Activated CD4-positive, alpha-beta T cell treated with anti-CD3 and anti-CD28 coated beads, Interleukin-2, amount 10 ng/mL, durations not matched to agents 7 days and 5 days (primary cell): ENCODE data around the gene ERICH6. TPM values are rescaled to one million over a fixed set of nuclear protein-coding genes. Genes with fewer than 3 reads are reported as not detected.
A peak's percentile ranks its signal among the peaks of the same experiment; 100 is the strongest.

Source experiments
- CTCF ChIA-PET: fragments of 350-600 bp; sonication (Branson Sonifier 250); formaldehyde crosslinking; loops from one replicate; lab custom pipeline; 2021; ENCODE audit warnings: antibody characterized with exemption; lab: Charles Lee
- POLR2A ChIA-PET: fragments of 350-600 bp; sonication (Branson Sonifier 250); formaldehyde crosslinking; loops from one replicate; lab custom pipeline; 2021; ENCODE audit warnings: antibody characterized with exemption; lab: Charles Lee
- DNase-seq: peaks from one replicate; pipeline ENCODE4 v3.0.0-alpha.2; 2020
- H3K27ac Mint-ChIP-seq: one replicate; pipeline ENCODE4 v1.8.0; 2021; ENCODE audit warnings: mild to moderate bottlenecking, moderate library complexity, mixed read lengths
- H3K27me3 Mint-ChIP-seq: one replicate; pipeline ENCODE4 v1.8.0; 2021; ENCODE audit warnings: mixed read lengths
- H3K36me3 Mint-ChIP-seq: one replicate; pipeline ENCODE4 v1.8.0; 2021; ENCODE audit warnings: low read depth, mixed read lengths
- H3K4me1 Mint-ChIP-seq: one replicate; pipeline ENCODE4 v1.8.0; 2021; ENCODE audit warnings: mixed read lengths
- H3K4me3 Mint-ChIP-seq: one replicate; pipeline ENCODE4 v1.8.0; 2021; ENCODE audit warnings: mild to moderate bottlenecking, moderate library complexity, mixed read lengths
- H3K9me3 Mint-ChIP-seq: one replicate; pipeline ENCODE4 v1.8.0; 2021; ENCODE audit warnings: mixed read lengths
- total RNA-seq, 2 experiments: library from RNA; stranded (reverse); gene quantifications; one replicate each; pipeline ENCODE4 v1.2.3, GENCODE V29; 2021

ERICH6 gene
- total RNA-seq, 2 experiments from 2014 or later = 0.50 to 0.81 TPM

GRCh38 chr3:150733936-150734794, 30.4 kb upstream of the ERICH6 start:
- H3K36me3 Mint-ChIP-seq = no peaks in the 10 kb centered on the region
- no peak overlapping the region for H3K27ac Mint-ChIP-seq
- no peak overlapping the region for H3K4me3 Mint-ChIP-seq
- no peaks in the 10 kb centered on the region for H3K27me3 Mint-ChIP-seq
- no peaks in the 10 kb centered on the region for H3K9me3 Mint-ChIP-seq
- DNase-seq = no peak
- ChIA-PET CTCF (interaction anchor here (1.1 kb wide), 1 partner anchor 24 kb away, joined by 3 read pairs; no protein-coding TSS in a partner anchor), POLR2A (no interaction called here)
- H3K4me1 Mint-ChIP-seq = peaks cover 21% of the 10 kb centered on the region

GRCh38 chr3:150733373-150733935, 29.7 kb upstream of the ERICH6 start:
- Mint-ChIP-seq H3K27ac (no peak overlapping the region), H3K4me1 (peaks cover 16% of the 10 kb centered on the region), H3K27me3 (no peaks in the 10 kb centered on the region), H3K4me3 (no peak overlapping the region), H3K36me3 (no peaks in the 10 kb centered on the region), H3K9me3 (no peaks in the 10 kb centered on the region)
- POLR2A ChIA-PET = no interaction called here
- DNase-seq = no peak
- CTCF ChIA-PET = no interaction called here

GRCh38 chr3:150729682-150730360, 26.1 kb upstream of the ERICH6 start:
- no peaks in the 10 kb centered on the region for H3K9me3 Mint-ChIP-seq
- H3K36me3 Mint-ChIP-seq = no peaks in the 10 kb centered on the region
- peaks cover 4% of the 10 kb centered on the region for H3K4me1 Mint-ChIP-seq
- DNase-seq = no peak
- ChIA-PET CTCF (interaction anchor here (0.6 to 1.6 kb wide), 2 partner anchors 34 to 58 kb away, joined by 3 to 6 read pairs; no protein-coding TSS in a partner anchor), POLR2A (no interaction called here)
- no peaks in the 10 kb centered on the region for H3K27me3 Mint-ChIP-seq
- H3K27ac Mint-ChIP-seq = no peak overlapping the region
- H3K4me3 Mint-ChIP-seq = no peak overlapping the region

GRCh38 chr3:150727653-150728502, 24.2 kb upstream of the ERICH6 start:
- ChIA-PET POLR2A (no interaction called here), CTCF (interaction anchor here (0.8 to 2.2 kb wide), 6 partner anchors 8 to 421 kb away, joined by 3 to 6 read pairs (median 3); no protein-coding TSS in a partner anchor)
- Mint-ChIP-seq H3K4me3 (no peak overlapping the region), H3K36me3 (no peaks in the 10 kb centered on the region), H3K27me3 (no peaks in the 10 kb centered on the region), H3K9me3 (no peaks in the 10 kb centered on the region), H3K4me1 (peaks cover 15% of the 10 kb centered on the region), H3K27ac (no peak overlapping the region)
- no peak for DNase-seq

- ChIA-PET POLR2A (no interaction called here), CTCF (no interaction called here)
- Mint-ChIP-seq H3K4me3 (no peak overlapping the region), H3K9me3 (no peaks in the 10 kb centered on the region), H3K36me3 (no peaks in the 10 kb centered on the region), H3K27ac (no peak overlapping the region), H3K27me3 (no peaks in the 10 kb centered on the region), H3K4me1 (peaks cover 26% of the 10 kb centered on the region)
- DNase-seq = no peak
Observed at GRCh38 chr3:150725548-150725947, 21.8 kb upstream of the ERICH6 start.

GRCh38 chr3:150723946-150724345, 20.2 kb upstream of the ERICH6 start:
- peaks cover 30% of the 10 kb centered on the region for H3K4me1 Mint-ChIP-seq
- CTCF ChIA-PET = no interaction called here
- no peaks in the 10 kb centered on the region for H3K27me3 Mint-ChIP-seq
- no peaks in the 10 kb centered on the region for H3K9me3 Mint-ChIP-seq
- POLR2A ChIA-PET = interaction anchor here (1.2 kb wide), 1 partner anchor 39 kb away, joined by 3 read pairs; the partner anchor contains the start of gene SIAH2
- DNase-seq = no peak
- H3K36me3 Mint-ChIP-seq = no peaks in the 10 kb centered on the region
- H3K27ac Mint-ChIP-seq = no peak overlapping the region
- H3K4me3 Mint-ChIP-seq = no peak overlapping the region

GRCh38 chr3:150722267-150722666, 18.5 kb upstream of the ERICH6 start:
- no peaks in the 10 kb centered on the region for H3K27me3 Mint-ChIP-seq
- CTCF ChIA-PET = interaction anchor here (1.9 to 2.5 kb wide), 3 partner anchors 14 to 143 kb away, joined by 5 to 10 read pairs (median 7); no protein-coding TSS in a partner anchor
- POLR2A ChIA-PET = no interaction called here
- no peaks in the 10 kb centered on the region for H3K36me3 Mint-ChIP-seq
- H3K4me3 Mint-ChIP-seq = no peak overlapping the region
- H3K4me1 Mint-ChIP-seq = peaks cover 29% of the 10 kb centered on the region
- no peaks in the 10 kb centered on the region for H3K9me3 Mint-ChIP-seq
- no peak overlapping the region for H3K27ac Mint-ChIP-seq
- no peak for DNase-seq

GRCh38 chr3:150721285-150722130, 17.8 kb upstream of the ERICH6 start:
- Mint-ChIP-seq H3K36me3 (no peaks in the 10 kb centered on the region), H3K4me3 (no peak overlapping the region), H3K27me3 (no peaks in the 10 kb centered on the region), H3K4me1 (peaks cover 29% of the 10 kb centered on the region), H3K9me3 (no peaks in the 10 kb centered on the region), H3K27ac (no peak overlapping the region)
- peak; percentile 42 for DNase-seq
- ChIA-PET POLR2A (no interaction called here), CTCF (interaction anchor here (0.5 to 2.5 kb wide), 8 partner anchors 14 to 430 kb away, joined by 3 to 10 read pairs (median 4); partner anchors contain the start of gene ERICH6)

- ChIA-PET POLR2A (no interaction called here), CTCF (interaction anchor here (1.4 to 2.5 kb wide), 5 partner anchors 13 to 157 kb away, joined by 3 to 10 read pairs (median 7); partner anchors contain the start of gene ERICH6)
- H3K36me3 Mint-ChIP-seq = no peaks in the 10 kb centered on the region
- no peak overlapping the region for H3K27ac Mint-ChIP-seq
- no peak overlapping the region for H3K4me3 Mint-ChIP-seq
- H3K27me3 Mint-ChIP-seq = no peaks in the 10 kb centered on the region
- no peaks in the 10 kb centered on the region for H3K9me3 Mint-ChIP-seq
- no peak for DNase-seq
- peaks cover 29% of the 10 kb centered on the region for H3K4me1 Mint-ChIP-seq
Observed at GRCh38 chr3:150720444-150720843, 16.7 kb upstream of the ERICH6 start.

- peaks cover 37% of the 10 kb centered on the region for H3K36me3 Mint-ChIP-seq
Observed at GRCh38 chr3:150710097-150710496, 6.4 kb upstream of the ERICH6 start.

GRCh38 chr3:150703299-150703755, 393 bp downstream of the ERICH6 start:
- DNase-seq = peak; percentile 54

More at GRCh38 chr3:150710097-150710496, 6.4 kb upstream of the ERICH6 start:
- Mint-ChIP-seq H3K27ac (no peak overlapping the region), H3K9me3 (peaks cover 17% of the 10 kb centered on the region), H3K27me3 (peaks cover 14% of the 10 kb centered on the region), H3K4me3 (no peak overlapping the region), H3K4me1 (peaks cover 7% of the 10 kb centered on the region)
- ChIA-PET CTCF (interaction anchor here (0.9 to 1.5 kb wide), 2 partner anchors 9 to 25 kb away, joined by 3 to 4 read pairs; no protein-coding TSS in a partner anchor), POLR2A (no interaction called here)
- DNase-seq = no peak

More at GRCh38 chr3:150703299-150703755, 393 bp downstream of the ERICH6 start:
- H3K36me3 Mint-ChIP-seq = peaks cover 14% of the 10 kb centered on the region
- H3K4me3 Mint-ChIP-seq = peak overlapping the region; percentile 98
- CTCF ChIA-PET = interaction anchor here (0.9 to 1.4 kb wide), 6 partner anchors 11 to 383 kb away, joined by 3 to 9 read pairs (median 4); partner anchors contain the start of gene SIAH2
- POLR2A ChIA-PET = interaction anchor here (0.7 to 1.1 kb wide), 3 partner anchors 60 to 161 kb away, joined by 5 to 8 read pairs (median 5); partner anchors contain the start of gene SIAH2
- peaks cover 13% of the 10 kb centered on the region for H3K27me3 Mint-ChIP-seq
- peaks cover 7% of the 10 kb centered on the region for H3K9me3 Mint-ChIP-seq
- H3K4me1 Mint-ChIP-seq = peaks cover 28% of the 10 kb centered on the region
- peak overlapping the region; percentile 98 for H3K27ac Mint-ChIP-seq
